NCI-H748 (cell line): ENCODE results near the gene IDH3B.

Source experiments
- DNase-seq: peaks from one replicate; lab custom pipeline; 2025; ENCODE audit not compliant: unreplicated experiment; lab: John Stamatoyannopoulos, UW

The IDH3B gene

GRCh38 chr20:2658414-2659354 lies 5.3 kb downstream of the IDH3B start:
- DNase-seq: no peak

- DNase-seq: no peak
Measured at GRCh38 chr20:2657674-2658073, 6.3 kb downstream of the IDH3B start.

GRCh38 chr20:2657241-2657640 lies 6.8 kb downstream of the IDH3B start:
- DNase-seq: no peak

GRCh38 chr20:2656471-2657117 lies 7.4 kb downstream of the IDH3B start:
- no peak for DNase-seq

GRCh38 chr20:2655331-2656116 lies 8.5 kb downstream of the IDH3B start:
- no peak for DNase-seq

- DNase-seq: no peak
Measured at GRCh38 chr20:2654831-2655230, 9.2 kb downstream of the IDH3B start.

GRCh38 chr20:2654384-2654822 lies 9.6 kb downstream of the IDH3B start:
- DNase-seq: no peak

- no peak for DNase-seq
Measured at GRCh38 chr20:2653556-2654383, 10.2 kb downstream of the IDH3B start.

GRCh38 chr20:2652724-2653555 lies 11.1 kb downstream of the IDH3B start:
- DNase-seq: peak; percentile 88

GRCh38 chr20:2651772-2652723 lies 12.0 kb downstream of the IDH3B start, which contains the start of gene NOP56:
Gene NOP56 (plus strand): TSS chr20:2652632. CDS start chr20:2652661, 29 bp downstream.
- DNase-seq: peak; percentile 98

GRCh38 chr20:2643708-2644107 lies 20.3 kb downstream of the IDH3B start:
- no peak for DNase-seq

GRCh38 chr20:2640899-2641298 lies 23.1 kb downstream of the IDH3B start:
- DNase-seq: no peak

- DNase-seq: no peak
Measured at GRCh38 chr20:2640260-2640659, 23.8 kb downstream of the IDH3B start.

GRCh38 chr20:2637246-2637645 lies 26.8 kb downstream of the IDH3B start:
- DNase-seq: no peak

GRCh38 chr20:2633381-2633780 lies 30.6 kb downstream of the IDH3B start:
- no peak for DNase-seq

GRCh38 chr20:2631228-2631627 lies 32.8 kb downstream of the IDH3B start:
- DNase-seq: peak; percentile 20

- peak; percentile 41 for DNase-seq
Measured at GRCh38 chr20:2626853-2627541, 37.0 kb downstream of the IDH3B start.

- no peak for DNase-seq
Measured at GRCh38 chr20:2625062-2625461, 39.0 kb downstream of the IDH3B start.
